CD4-positive, alpha-beta T cell treated with Interferon gamma for 1 hour (primary cell): ENCODE measurements around the gene ZC3H12D.

Source experiments
- DNase-seq: peaks from one replicate; pipeline ENCODE4 v3.0.0-alpha.2; 2020

Gene ZC3H12D

DNA sequence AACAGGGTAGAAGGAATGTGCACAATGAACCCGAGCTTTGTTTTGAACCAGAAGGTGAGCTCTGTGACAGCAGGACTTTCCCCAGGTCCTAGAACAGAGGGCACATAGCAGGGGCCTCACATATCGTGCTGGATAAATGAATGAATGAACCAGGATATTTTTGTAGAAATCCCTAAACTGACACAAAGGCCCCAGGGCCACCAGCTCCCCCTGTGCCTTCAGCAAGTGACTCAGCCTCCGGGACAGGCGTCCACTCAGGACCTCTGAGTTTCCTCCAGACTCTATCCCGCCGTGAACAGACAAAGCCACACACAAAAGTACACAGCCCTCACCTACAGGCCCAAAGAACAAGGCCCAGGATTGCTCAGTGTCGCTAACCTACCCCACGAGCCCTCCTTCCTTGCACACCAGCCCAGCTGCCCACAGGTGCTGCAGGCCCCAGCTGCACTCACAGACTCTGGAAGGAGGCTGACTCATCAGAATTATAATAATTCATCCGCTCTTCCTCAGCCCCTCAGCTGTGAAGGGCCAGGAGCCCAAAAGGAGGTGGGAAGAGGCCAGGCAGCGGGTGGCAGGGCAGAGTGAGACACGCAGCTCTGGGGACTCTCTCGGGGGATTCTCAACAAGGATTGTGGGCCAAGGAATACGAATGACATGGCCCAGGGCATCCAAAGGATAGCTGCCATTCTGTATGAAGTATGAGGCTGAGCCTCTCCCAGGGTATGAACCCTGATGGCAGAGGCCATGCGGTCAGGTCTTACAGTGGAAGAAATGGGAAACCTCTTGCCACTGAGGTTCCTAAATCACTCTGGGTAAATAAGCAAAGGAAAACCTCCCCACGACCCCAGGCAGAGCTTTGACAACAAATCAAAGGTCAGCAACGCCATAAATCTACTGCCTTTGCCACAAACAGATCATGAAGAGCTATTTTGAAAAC lies 43.8 kb downstream of the ZC3H12D start:
- no peak for DNase-seq

DNA sequence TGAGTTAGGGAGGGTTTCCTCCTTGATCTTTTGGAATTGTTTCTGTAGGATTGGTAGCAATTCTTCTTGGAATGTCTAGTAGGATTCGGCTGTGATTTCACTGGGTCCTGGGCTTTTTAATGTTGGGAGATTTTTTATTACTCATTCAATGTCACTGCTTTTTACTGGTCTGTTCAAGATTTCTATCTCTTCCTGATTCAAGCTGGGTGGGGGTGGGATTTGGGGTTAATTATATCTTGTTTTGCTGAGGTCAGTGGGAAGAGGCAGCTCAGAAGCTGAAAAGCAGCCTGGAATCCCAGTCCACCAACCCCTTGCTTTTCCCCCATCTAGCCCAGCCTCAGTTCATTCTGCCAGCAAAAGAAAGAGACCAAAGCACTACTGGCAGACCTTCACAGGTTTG lies 45.2 kb downstream of the ZC3H12D start:
- no peak for DNase-seq

DNA sequence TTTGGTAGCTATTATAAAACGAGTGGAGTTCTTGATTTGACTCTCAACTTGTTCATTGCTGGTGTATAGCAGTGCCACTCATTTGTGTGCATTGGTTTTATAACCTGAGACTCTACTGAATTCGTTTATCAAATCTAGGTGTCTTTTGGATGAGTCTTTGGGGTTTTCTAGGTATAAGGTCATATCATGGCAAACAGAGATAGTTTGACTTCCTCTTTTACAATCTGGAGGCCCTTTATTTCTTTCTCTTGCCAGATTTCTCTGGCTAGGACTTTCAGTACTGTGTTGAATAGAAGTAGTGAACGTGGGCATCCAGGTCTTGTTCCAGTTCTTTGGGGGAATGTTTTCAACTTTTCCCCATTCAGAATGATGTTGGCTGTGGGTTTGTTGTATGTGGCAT lies 46.0 kb downstream of the ZC3H12D start:
- DNase-seq, result no peak

DNA sequence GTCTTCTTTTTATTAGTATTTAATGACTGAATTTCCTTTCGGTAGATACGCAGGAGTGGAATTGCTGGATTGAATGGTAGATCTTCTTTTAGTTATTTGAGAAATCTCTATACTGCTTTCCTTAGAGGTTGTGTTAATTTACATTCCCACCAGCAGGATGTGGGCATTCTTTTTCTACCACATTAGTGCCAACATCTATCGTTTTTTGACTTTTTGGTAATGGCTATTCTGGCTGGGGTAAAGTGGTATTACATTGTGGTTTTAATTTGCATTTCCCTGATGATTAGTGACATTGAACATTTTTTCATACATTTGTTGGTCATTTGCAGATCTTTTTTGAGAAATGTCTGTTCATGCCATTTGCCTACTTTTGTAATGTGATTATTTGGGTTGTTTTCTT lies 47.6 kb downstream of the ZC3H12D start:
- no peak for DNase-seq

DNA sequence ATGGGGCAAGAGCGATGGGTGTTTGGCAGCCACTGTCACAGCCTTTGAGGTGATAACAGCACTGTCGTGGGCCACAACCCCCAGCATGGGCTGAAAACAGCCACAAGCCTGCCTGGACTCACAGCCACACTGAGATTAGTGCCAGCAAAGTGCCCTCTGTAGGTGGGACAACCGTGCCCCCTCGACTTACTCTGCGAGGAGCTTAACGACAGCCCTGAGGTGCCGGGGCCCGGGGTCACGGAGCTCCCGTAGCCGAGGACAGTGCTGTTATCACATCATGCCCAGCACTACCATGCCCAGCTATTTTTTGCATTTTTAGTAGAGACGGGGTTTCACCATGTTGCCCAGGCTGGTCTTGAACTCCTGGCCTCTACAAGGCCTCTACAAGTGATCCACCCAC lies 48.2 kb downstream of the ZC3H12D start:
- DNase-seq, result no peak

DNA sequence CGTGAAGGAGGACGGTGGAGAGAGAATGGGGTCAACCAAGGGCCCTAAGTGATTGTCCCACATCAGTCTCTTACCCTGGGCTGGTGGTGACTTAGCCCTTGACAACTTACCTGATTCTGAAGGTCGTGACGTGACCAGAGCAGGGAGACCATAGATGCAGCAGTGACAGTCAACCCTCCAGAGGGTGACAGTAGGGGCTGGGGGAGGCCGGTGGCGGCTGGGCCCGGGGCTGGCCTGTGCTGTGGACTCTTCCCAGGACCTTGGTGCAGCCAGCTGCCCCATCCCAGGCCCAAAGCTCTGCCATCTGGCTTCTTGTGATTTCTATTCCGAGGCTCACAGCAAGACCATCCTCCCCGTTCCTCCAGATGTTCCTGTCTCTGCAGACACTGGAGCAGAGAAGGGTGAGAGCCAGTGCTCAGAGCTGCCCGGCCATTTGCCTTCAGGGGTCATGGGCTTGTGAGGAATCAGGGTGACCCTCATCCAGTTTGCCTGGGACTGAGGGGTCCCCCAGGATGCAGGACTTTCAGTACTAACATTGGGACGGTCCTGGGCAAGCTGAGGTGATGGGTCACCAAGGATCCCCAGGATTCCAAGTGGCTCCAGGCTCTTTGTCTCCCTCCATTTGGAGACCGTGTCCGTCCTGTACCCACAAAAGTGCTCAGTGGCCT lies 48.8 kb downstream of the ZC3H12D start:
- DNase-seq, result no peak

DNA sequence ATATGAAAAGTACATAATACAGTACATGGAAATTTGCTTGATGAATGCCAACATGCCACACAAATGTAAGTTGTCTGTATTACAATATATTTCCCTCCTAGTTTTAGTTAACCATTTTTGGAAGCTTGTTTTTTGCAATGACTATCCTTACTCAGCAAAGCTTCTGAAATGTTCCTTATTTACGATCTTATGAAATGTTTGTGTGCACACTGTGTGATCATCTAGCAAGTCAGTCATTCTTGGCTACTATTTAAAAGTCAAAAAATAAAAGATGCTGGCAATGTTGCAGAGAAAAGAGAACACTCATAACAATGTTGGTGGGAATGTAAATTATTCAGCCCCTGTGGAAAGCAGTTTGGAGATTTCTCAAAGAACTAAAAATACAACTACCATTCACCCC lies 50.9 kb downstream of the ZC3H12D start:
- DNase-seq, result no peak

DNA sequence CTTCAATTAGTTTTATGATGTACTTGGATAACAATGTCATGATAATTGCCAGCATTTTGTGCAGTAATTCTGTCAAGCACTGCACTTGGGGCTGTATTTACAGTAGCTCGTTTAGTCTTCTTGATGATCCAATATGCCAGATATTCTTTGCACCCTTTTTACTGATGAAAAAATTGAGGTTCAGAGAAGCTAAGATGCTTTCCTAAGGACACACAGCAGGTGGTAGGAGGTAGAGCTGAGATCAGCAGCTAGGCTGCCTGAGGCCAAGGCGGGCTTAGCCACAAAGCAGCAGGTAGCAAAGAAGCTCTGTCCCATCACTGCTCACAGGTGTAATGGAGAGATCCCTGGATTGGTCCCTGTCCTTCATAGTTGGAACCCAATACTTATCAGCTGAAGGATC lies 51.4 kb downstream of the ZC3H12D start:
- no peak for DNase-seq

DNA sequence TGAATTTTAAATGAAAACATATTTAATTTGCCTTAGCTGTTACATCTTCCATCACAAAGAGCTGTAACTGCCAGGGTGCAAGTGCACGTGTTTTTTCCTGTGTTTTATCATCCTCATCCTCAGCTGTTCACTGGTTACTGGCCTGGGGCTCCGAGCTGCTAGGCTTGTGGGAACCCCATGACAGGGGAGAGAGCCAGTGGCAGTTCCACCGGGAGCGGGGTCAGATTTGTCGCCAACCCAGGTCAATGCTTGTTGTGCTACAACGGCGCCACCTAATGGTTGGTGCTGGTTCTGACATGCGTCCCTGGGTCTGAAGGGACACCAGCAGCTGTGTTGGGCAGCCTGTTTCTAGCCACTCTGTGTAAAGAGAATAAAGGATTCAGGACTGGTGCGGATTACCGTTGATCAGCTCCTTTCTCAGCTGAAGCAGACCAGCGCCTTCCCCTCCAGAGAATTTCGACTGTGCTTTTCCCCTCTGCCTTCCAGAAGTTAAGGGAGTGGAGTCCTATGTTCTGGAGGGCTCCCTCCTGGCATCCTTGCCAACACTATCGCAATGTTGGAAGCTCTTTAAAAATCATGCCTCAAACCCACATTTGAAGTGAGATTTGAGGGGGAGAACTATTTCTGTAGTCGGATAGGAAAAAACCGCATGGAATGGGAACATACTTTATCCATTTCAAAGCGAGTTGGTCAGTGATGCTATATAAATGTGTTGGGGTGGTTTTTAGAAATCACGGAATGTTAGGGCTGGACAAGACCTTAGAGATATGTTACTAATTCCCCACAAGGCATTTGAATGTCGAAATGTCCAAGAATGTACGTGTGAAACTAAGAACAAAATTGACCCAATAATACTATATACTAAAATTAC lies 52.7 kb downstream of the ZC3H12D start:
- DNase-seq, result peak; percentile 81

DNA sequence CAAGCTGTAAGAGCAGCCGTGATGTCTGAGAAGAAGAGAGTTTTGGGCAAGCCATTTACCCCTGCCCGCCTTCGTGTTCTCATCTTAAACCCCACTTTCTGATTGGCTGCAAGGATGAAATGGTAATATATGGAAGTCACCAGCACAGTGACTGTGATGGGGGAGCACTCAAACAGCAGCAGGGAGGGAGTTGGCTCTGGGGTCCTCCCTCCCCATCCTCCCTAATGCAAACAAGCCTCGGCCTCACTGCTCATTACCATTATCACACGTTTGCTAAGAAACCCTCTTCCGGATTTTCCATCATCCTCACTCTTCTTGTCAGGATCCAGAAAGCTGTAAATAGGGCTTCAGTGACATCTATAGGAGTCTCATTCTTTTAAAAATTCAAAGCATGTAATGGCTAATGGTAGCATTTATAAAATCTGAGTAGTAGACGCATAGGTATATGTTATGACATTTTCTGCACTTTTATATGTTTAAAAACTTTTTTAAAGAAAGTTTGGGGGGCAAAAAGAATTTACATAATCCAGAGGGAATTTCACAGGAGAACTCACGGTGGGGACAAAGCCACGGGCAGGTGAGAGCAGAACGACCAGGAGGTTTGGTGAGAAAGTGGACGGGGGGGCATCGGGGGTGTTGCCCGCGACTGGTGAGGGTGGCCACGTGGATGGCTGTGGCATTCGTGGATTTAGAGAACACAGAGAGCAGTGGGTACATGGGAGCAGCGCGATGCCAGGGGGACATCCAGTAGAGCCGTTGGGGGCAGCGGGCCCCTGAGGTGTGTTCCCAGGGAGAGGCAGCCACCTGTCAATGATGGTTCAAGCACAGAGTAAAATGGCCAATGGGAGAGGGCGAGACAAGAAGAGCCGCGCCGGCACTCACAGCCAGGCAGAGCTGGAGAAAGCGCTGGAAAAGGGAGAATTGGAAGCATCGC lies 55.1 kb downstream of the ZC3H12D start:
- DNase-seq, result no peak

DNA sequence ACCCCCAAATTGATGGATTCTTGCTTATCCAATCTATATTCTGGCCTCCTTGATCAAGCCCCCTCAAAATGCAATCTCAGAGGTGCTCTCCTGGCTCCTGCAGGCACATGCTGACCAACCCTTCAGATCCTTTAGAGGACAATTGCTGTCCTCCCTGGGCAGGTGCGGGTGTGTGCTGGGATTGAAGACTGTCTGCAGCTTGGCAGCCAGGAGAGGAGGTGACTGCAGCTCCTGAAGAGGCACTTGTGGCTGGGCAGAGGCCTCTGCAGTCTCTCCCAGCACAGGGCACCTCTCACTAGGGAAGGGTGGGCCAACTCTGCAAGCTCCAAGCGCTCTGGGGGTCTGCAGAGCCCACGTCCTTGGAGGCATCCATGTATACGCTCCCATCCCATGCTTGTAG lies 56.2 kb downstream of the ZC3H12D start:
- no peak for DNase-seq

DNA sequence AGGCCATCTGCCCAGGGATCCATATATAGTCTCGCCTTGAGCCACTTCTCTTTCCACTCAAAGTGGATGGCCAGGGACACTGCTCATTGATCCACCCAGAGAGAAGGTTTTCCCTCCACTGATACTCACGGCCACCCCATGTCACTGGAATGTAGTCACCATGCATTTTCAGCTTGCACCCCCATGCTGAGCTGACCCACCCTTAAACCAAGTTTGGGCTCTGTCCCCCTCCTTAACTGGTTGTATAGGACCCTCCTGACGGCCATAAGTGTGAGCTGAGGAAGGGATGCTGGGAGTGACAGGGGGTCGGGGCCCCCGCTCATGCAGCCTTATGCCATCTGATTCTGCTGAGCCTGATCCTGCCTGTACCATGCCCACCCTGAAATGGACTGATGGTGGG lies 59.1 kb downstream of the ZC3H12D start:
- DNase-seq, result no peak

DNA sequence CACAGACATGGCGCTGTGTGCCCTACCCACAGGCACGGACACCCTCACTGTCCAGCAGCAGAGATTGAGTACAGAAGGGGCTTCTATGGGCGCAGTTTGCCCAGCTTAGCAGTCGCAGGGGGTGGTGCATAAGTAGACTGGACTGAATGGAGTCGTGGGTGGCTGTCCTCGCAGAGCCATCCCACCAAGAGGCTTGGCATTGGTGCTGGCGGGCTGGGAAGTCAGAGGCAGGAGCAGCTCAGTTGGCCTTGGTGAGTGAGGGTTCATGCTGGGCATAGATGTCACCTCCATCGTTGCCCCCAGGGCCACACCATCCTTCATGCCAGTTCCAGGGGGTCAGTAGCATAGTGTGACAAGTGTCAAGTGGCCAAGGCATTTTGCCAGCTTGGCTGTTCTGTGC lies 59.6 kb downstream of the ZC3H12D start:
- DNase-seq, result no peak

DNA sequence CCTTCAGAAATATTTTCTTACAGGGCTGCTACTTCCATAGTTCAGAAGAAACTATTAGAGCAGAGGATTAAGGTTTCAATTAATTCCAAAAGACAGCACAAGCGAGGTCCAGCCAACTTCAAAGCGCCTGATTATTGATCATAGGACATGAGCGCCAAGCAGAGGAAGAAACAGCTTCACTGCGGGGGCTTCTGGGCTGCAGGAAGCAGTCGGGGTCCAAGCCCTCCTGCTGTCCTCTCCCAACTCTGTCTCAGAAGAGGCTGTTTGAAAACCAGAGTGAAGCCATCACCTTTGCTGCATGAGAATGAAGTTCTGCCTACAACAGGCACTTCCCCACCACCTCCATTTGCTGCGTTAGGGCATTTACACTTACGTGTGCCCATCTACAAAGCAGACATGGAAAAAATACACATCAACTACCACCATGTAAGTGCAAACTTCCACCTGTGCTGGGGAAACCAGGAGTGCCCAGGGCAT lies 60.8 kb downstream of the ZC3H12D start:
- no peak for DNase-seq

DNA sequence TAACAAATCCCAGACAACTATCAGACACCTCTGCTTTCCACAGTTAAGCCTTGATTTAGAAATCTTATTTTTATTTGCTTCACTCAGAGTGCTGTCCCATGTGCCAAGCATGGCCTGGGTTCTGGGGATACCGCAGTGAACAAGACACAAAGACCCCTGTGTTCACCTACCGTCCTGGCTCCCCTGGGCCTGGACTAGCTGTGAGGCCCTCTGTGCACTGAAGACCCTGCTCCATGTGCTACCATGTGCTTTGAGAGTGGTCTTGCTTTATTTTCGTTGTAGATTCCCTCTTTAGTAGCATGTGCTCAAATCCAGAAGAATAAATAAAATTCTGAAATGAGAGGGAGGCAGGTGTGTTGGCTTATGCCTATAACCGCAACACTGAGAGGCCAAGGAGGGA lies 62.2 kb downstream of the ZC3H12D start:
- DNase-seq, result no peak

DNA sequence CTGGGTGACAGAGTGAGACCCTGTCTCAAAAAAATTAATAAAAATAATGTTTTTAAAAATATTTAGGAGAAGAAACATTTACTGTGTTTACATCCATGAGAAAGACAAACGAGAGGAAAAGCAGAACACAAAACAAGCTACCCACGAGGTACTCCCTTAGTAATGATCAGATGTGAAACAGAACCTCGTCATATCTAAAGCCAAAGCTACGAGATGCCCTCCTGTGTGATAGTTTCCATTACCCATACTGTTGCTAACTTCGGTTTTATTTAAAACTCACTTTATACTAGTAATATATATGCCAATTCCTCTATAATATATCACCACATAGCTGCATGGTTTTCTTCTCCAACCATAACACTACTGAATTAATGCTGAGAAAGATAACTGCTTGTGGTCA lies 63.7 kb downstream of the ZC3H12D start:
- DNase-seq, result no peak

DNA sequence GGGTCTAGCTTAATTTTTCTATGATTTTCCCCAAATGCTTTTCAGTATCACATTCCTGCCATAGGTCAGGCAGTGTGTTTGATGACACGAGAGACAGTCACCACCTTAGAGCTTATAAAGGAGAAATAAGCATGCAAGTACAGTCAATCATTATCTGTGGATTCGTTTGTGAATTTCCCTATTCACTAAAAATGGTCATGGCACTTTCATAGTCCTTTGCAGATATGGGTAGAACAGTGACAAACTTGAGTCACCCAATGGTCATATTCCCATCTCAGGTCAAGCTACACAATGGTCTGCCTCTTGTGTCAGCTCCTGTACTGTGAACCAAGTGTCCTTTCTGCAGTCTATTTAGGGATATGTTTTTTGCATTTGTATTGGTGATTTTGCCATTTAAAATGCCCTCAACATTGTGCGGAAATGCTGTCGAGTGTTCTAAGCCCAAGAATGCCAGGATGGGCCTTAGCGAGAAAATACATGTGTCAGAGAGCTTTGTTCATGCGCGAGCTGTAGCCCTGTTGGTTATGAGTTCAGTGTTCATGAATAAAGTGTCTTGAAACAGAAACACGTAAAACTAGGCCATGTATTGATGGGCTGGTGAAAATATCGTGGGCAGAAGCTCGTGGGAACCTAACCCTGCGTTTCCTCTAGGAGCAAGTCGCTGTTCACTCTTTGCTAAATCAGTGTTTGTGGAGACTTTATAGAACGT lies 65.0 kb downstream of the ZC3H12D start:
- DNase-seq, result no peak

DNA sequence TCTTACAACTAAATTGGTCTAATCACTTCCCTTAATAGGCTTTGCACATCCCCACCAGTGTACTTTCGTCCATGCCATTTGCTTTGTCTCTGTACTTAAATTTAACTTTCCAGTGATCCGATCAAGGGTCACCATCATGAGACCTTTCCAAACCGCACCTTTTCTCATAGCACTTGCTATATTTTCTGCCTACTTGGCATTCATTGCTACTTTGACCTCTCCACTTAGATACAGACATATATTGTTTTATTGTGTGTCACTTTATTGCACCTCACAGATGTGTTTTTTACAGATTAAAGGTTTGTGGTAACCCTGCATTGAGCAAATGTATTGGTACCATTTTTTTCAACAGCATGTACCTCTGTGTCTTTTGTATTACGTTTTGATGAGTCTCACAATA lies 70.0 kb downstream of the ZC3H12D start:
- no peak for DNase-seq

DNA sequence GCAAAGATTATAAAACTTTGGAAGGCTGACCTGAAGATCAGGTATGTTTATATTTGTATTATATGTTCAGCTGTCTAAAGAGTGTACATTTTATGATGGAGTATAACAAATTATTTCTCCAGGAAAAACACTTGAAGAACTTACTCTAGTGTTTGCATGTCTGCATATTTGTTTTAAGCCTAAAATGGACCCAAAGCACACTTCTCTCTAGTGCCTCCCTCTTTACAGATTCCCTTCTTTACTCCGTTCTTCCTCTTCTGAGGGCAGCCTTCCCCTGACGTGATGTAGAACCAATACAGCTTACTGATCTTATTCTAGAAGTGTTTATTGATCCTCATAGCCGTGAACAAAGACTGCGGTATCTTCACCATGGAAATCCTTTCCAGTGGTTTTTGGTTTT lies 70.8 kb downstream of the ZC3H12D start:
- no peak for DNase-seq

DNA sequence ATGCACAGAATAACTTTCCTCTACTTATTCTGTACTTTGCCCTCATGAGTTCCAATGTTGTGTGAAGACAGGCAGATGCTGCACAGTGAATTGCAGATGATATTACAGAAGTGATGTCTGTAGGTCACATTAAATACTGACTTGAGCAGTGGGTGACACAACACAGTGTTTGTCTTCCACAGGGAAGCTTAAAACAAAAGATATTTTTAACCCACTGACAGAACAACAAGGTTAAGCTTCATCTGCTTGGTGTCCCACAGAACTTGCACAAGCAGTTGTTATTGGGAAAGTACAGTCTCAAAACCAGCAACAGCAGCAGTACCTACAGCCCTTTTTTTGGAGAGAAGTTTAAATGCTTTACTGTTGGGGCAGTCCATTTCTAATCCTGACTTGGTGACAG lies 74.3 kb downstream of the ZC3H12D start:
- no peak for DNase-seq

DNA sequence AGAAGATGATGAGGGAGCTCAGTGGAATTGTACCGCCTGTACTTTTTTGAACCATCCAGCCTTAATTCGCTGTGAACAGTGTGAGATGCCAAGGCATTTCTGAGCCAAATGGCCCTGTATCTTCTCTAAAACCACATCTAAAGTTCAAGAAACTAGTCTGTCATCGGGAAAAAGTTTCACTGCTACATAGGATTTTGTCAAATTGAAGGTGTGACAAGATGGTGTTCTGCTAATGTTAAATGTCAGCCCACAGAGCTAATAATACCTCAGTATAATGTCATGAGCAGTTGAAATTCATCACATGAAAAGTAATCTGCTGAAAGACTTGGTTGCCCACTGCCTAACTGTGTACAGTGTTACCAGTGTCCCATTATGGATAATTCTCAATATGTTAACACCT lies 75.2 kb downstream of the ZC3H12D start:
- DNase-seq, result no peak
